Measurements from ENCODE around the gene G0S2.
A peak's percentile ranks its signal among the peaks of the same experiment; 100 is the strongest.

Gene G0S2

GRCh38 chr1:209686322-209686721 is 11.1 kb downstream of the G0S2 start:
- H3K27ac ChIP-seq = no peak overlapping the region
- TF ChIP-seq CTCF (conservative IDR thresholded peaks at IDR 0.05) = no peak

DNA sequence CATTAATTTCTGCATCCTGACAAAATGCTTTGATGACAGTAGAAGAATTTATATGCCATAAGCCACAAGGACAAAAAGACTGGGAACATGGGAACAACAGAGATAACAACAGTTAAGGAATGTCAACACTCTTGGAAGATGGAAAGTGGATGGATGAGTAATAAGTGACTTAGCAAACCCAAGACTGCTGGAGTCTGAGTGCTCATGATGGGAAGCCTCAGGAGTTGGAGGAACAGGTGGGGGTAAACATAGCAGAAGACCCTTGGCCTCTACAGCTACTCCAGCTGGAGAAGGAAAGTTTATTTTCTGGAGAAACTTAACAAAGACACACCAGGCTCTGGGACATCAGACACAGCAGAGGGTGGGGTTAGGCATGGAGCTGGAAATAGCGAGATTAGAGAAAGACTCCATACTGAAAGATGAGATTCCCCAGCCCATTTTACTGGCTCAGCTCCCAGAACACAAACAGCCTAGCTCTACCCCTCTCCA is 13.6 kb downstream of the G0S2 start:
- TF ChIP-seq CTCF (conservative IDR thresholded peaks at IDR 0.05) = no peak
- no peak overlapping the region for H3K27ac ChIP-seq

DNA sequence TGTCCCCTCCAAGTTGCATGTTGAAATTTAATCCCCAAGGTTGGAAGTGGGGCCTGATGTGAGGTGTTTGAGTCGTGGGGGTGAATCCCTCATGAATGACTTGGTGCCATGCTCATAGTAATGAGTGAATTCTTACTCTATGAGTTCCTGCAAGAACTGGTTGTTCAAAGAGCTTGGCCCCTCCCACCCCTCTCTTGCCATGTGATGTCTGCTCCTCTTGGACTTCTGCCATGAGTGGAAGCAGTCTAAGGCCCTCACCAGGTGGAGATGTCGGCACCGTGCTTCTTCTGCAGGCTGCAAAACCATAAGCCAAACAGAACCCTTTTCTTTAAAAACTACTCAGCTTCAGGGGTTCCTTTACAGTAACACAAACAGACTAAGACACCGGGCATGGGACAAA is 14.3 kb downstream of the G0S2 start:
- H3K27ac ChIP-seq = no peak overlapping the region
- no peak for TF ChIP-seq CTCF (conservative IDR thresholded peaks at IDR 0.05)

GRCh38 chr1:209691237-209691636 is 16.0 kb downstream of the G0S2 start:
- no peak for TF ChIP-seq CTCF (conservative IDR thresholded peaks at IDR 0.05)
- H3K27ac ChIP-seq = no peak overlapping the region

- no peak overlapping the region; the same call in 1 of the 2 replicates for H3K27ac ChIP-seq
- no peak for TF ChIP-seq CTCF (conservative IDR thresholded peaks at IDR 0.05)
Observed at GRCh38 chr1:209692296-209692695, 17.1 kb downstream of the G0S2 start.

- TF ChIP-seq CTCF (conservative IDR thresholded peaks at IDR 0.05) = peak; percentile 91
- no peak overlapping the region; the same call in 1 of the 2 replicates for H3K27ac ChIP-seq
Observed at GRCh38 chr1:209692745-209693504, 17.7 kb downstream of the G0S2 start.

DNA sequence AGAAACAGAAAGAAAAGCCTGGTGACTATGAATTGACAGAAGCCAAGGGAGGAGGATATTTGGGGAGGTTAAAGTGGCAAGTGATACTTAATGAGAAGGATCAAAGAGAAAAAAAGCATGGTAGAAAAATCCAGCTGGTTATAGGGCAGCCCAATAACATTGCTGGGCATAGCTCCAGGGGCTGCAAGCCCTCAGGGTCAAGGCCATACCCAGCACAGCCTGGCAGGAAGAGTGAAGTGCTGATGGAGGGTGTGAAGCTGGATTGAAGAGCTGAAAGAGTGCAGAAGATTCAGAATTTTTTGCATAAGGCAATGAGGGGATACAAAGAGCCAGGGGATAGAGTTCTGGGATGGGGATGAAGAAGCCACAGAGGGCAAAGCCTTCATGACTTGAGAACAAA is 21.5 kb downstream of the G0S2 start:
- no peak overlapping the region for H3K27ac ChIP-seq
- no peak for TF ChIP-seq CTCF (conservative IDR thresholded peaks at IDR 0.05)
